CD14-positive monocyte (primary cell): ENCODE data around the gene EIF3C. TPM values are rescaled to one million over a fixed set of nuclear protein-coding genes. Genes with fewer than 3 reads are reported as not detected.
"Not testable (repeated sequence)": the region's sequence is repeated elsewhere in the genome, so short reads cannot be mapped to it uniquely, and the experiment has no call there.

ENCODE experiments used
- DNase-seq, 3 donors: peaks; one replicate each; pipeline ENCODE4 v3.0.0-alpha.2; 2011 to 2022
- H2AFZ ChIP-seq: 2 replicates; pipeline ENCODE4 v1.6.0; 2012; ENCODE audit warnings: mild to moderate bottlenecking, low read depth, low read length, inconsistent platforms; ENCODE audit not compliant: insufficient read depth, poor library complexity, severe bottlenecking
- H3K27ac ChIP-seq, 2 donors: 1 replicate in 1 of 2; 2 replicates in 1 of 2; pipeline ENCODE4 v1.5.1; 2012 to 2013; ENCODE audit warnings: low read length in 2 of 2, control low read depth in 1 of 2, inconsistent platforms in 1 of 2, low read depth in 1 of 2, mild to moderate bottlenecking in 1 of 2
- H3K27me3 ChIP-seq, 2 donors: one replicate each; pipeline versions ENCODE4 v1.6.0 to v1.6.1; 2011 to 2013; ENCODE audit warnings: low read length in 2 of 2; ENCODE audit not compliant: control insufficient read depth in 2 of 2, insufficient read depth in 2 of 2
- H3K36me3 ChIP-seq, 2 donors: replicated peaks in 1 of 2; 1 replicate in 1 of 2; 2 replicates in 1 of 2; pipeline versions ENCODE4 v1.5.1 to v1.6.1; 2012 to 2013; ENCODE audit warnings: low read length in 2 of 2, control low read depth in 1 of 2, inconsistent platforms in 1 of 2, mild to moderate bottlenecking in 1 of 2; ENCODE audit not compliant: insufficient read depth in 2 of 2, control insufficient read depth in 1 of 2
- H3K4me1 ChIP-seq, 2 donors: 1 replicate in 1 of 2; 2 replicates in 1 of 2; pipeline versions ENCODE4 v1.5.1 to v1.6.1; 2012 to 2013; ENCODE audit warnings: low read length in 2 of 2, control low read depth in 1 of 2, inconsistent platforms in 1 of 2, mild to moderate bottlenecking in 1 of 2, moderate library complexity in 1 of 2; ENCODE audit not compliant: insufficient read depth in 2 of 2, control insufficient read depth in 1 of 2
- H3K4me2 ChIP-seq: replicated peaks from 2 replicates; pipeline ENCODE3; 2012; ENCODE audit warnings: low read length, moderate library complexity, mild to moderate bottlenecking; ENCODE audit not compliant: poor library complexity, severe bottlenecking; ENCODE audit errors: extremely low read depth
- H3K4me3 ChIP-seq, 3 experiments: fragments of 200-600 bp in 1 of 3; sonication (generic) in 1 of 3; replicated peaks in 1 of 3; 1 replicate in 2 of 3; 2 replicates in 1 of 3; pipeline ENCODE4 v1.5.1; 2011 to 2013; ENCODE audit warnings: low read length in 3 of 3, mild to moderate bottlenecking in 3 of 3, control low read depth in 2 of 3, low read depth in 2 of 3, inconsistent platforms in 1 of 3, moderate library complexity in 1 of 3
- H3K79me2 ChIP-seq: 2 replicates; pipeline ENCODE4 v1.6.0; 2012; ENCODE audit warnings: mild to moderate bottlenecking, control low read depth, inconsistent platforms, low read length, moderate library complexity; ENCODE audit not compliant: insufficient read depth
- H3K9ac ChIP-seq: 2 replicates; pipeline ENCODE4 v1.6.0; 2017; ENCODE audit warnings: low read length, mild to moderate bottlenecking; ENCODE audit not compliant: insufficient read depth, poor library complexity, severe bottlenecking
- H3K9me3 ChIP-seq, 2 donors: replicated peaks in 1 of 2; 1 replicate in 1 of 2; 2 replicates in 1 of 2; pipeline versions ENCODE4 v1.5.1 to v1.6.1; 2012 to 2013; ENCODE audit warnings: low read length in 2 of 2, control low read depth in 1 of 2; ENCODE audit not compliant: control insufficient read depth in 1 of 2, insufficient read depth in 1 of 2
- H4K20me1 ChIP-seq: 2 replicates; pipeline ENCODE4 v1.6.0; 2012; ENCODE audit warnings: mild to moderate bottlenecking, low read length, control low read depth, moderate library complexity; ENCODE audit not compliant: insufficient read depth
- H3K27ac Mint-ChIP-seq, 7 donors: one replicate each; pipeline ENCODE4 v1.8.0; 2020; ENCODE audit warnings: mild to moderate bottlenecking in 7 of 7, mixed read lengths in 7 of 7, moderate library complexity in 6 of 7, inconsistent platforms in 2 of 7
- H3K27me3 Mint-ChIP-seq, 3 donors: one replicate each; pipeline ENCODE4 v1.8.0; 2021 to 2022; ENCODE audit warnings: low read depth in 3 of 3, mild to moderate bottlenecking in 3 of 3, mixed read lengths in 3 of 3, moderate library complexity in 3 of 3, inconsistent platforms in 1 of 3
- H3K36me3 Mint-ChIP-seq, 2 donors: one replicate each; pipeline ENCODE4 v1.8.0; 2020; ENCODE audit warnings: mixed read lengths in 2 of 2, inconsistent platforms in 1 of 2, mild to moderate bottlenecking in 1 of 2
- H3K4me1 Mint-ChIP-seq: one replicate; pipeline ENCODE4 v1.8.0; 2020; ENCODE audit warnings: mild to moderate bottlenecking, mixed read lengths
- H3K4me3 Mint-ChIP-seq, 2 donors: one replicate each; pipeline ENCODE4 v1.8.0; 2020; ENCODE audit warnings: mild to moderate bottlenecking in 2 of 2, mixed read lengths in 2 of 2, moderate library complexity in 1 of 2
- H3K9me3 Mint-ChIP-seq, 7 donors: one replicate each; pipeline ENCODE4 v1.8.0; 2020 to 2022; ENCODE audit warnings: mixed read lengths in 7 of 7, mild to moderate bottlenecking in 6 of 7, moderate library complexity in 6 of 7, inconsistent platforms in 2 of 7
- WGBS: methylation state at CpG from one replicate; pipeline ENCODE4 v1.1.5; 2013; ENCODE audit warnings: missing lambda C conversion rate; ENCODE audit not compliant: insufficient coverage; 5-methylcytosine and 5-hydroxymethylcytosine counted together
- intact Hi-C, 2 donors: fragments of 100-400 bp; cut with micrococcal nuclease; formaldehyde crosslinking; loops; one replicate each; pipeline versions ENCODE4 v1.15.0 to v1.15.1; 2023
- polyA minus RNA-seq: library from RNA; depleted of rRNA, polyadenylated mRNA; stranded (reverse); fragments of >200 nt; gene quantifications from 2 replicates; pipeline ENCODE4 v1.2.3, GENCODE V29; 2012
- polyA plus RNA-seq, 3 donors: library from polyadenylated mRNA; depleted of rRNA in 1 of 3; unstranded in 2 of 3; stranded (reverse) in 1 of 3; fragments of 300-500 nt in 2 of 3; fragments of >200 nt in 1 of 3; fragmentation: Illumina TruSeq in 2 of 3; gene quantifications; 1 replicate in 2 of 3; 2 replicates in 1 of 3; pipeline ENCODE4 v1.2.3, GENCODE V29; 2012 to 2021
- total RNA-seq, 12 experiments: library from RNA in 1 of 12; stranded (reverse) in 1 of 12; fragments of 120-200 nt in 1 of 12; gene quantifications; one replicate each; pipeline ENCODE4 v1.2.4 and lab custom pipeline; 2013 to 2026; ENCODE audit warnings: mixed read lengths in 6 of 12, inconsistent platforms in 1 of 12

Gene EIF3C
- total RNA-seq (2013) = 258 TPM
- polyA plus RNA-seq (100 to 1,000 TPM; 120 to 187 (median 170) TPM), polyA minus RNA-seq (168 and 390 TPM in 2 replicates), total RNA-seq (lab: John Stamatoyannopoulos, UW) (0.69 to 6.0 (median 2.7) reads per million in 11 experiments)

DNA sequence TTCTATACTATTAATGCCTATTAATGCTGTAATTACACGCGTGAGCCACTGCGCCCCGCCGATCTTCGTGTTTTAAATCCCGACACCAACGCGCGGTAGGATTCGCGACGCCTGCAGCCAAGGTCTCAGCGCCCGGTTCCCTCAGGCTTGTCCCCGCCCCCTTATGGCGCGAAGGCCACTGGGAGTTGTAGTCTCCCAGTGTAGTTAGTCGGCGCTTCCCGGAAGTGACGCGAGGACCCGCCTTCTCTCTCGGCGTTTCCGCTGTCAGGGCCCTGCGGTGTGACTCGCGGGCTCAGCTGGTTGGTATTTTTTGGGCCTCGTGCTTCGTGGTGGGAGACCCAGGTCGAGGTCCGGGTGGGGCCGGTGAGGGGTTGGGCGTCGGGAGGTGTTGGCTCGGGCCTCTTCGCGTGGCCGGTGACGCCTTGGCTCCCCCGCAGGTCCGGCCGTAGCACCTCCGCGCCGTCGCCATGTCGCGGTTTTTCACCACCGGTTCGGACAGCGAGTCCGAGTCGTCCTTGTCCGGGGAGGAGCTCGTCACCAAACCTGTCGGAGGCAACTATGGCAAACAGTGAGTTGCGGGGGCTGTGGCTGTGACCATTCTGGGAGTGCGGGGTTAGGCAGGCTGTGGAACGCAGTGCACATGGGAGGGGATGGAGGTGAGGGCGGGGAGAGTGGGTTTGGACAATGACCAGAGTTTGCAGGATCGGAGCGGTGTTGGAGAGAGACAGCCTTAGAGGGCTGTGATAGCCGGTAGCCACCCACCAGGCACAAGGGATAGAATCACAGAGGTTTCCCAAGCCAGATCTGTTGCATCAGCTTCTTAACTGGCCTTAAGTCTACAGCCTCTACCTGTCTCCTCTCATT lies at the start of gene EIF3C:
Gene EIF3C (plus strand): TSS at position 245 of the 864 bp plus-strand sequence. CDS start 223 bp downstream, at position 468.
- WGBS = no CpG with 5 or more reads among the region's 66 CpGs
- H3K4me1 Mint-ChIP-seq, H4K20me1 ChIP-seq, intact Hi-C loops, H2AFZ ChIP-seq, H3K27me3 ChIP-seq, H3K9me3 Mint-ChIP-seq, H3K27me3 Mint-ChIP-seq, H3K4me3 ChIP-seq, H3K36me3 Mint-ChIP-seq, H3K9ac ChIP-seq, H3K79me2 ChIP-seq, H3K9me3 ChIP-seq, H3K36me3 ChIP-seq, H3K4me1 ChIP-seq, DNase-seq, H3K4me2 ChIP-seq, H3K27ac ChIP-seq: not testable (repeated sequence)
- H3K4me3 Mint-ChIP-seq = peak within 1 kb of the TSS in 1 of 2 donors; percentile 50
- H3K27ac Mint-ChIP-seq = peak within 1 kb of the TSS in 1 of 7 donors; percentile 74

GRCh38 chr16:28666264-28666663 lies 45.0 kb upstream of the EIF3C start:
- H3K27me3 Mint-ChIP-seq, H3K79me2 ChIP-seq, H3K9ac ChIP-seq, H3K4me3 ChIP-seq, DNase-seq, H3K4me2 ChIP-seq, H4K20me1 ChIP-seq, H3K4me1 ChIP-seq, H2AFZ ChIP-seq, H3K36me3 ChIP-seq, H3K9me3 ChIP-seq, H3K27ac Mint-ChIP-seq, H3K4me1 Mint-ChIP-seq, H3K36me3 Mint-ChIP-seq, H3K9me3 Mint-ChIP-seq, H3K4me3 Mint-ChIP-seq, H3K27me3 ChIP-seq, H3K27ac ChIP-seq, intact Hi-C loops: not testable (repeated sequence)
- no CpG with 5 or more reads among the region's 25 CpGs for WGBS

DNA sequence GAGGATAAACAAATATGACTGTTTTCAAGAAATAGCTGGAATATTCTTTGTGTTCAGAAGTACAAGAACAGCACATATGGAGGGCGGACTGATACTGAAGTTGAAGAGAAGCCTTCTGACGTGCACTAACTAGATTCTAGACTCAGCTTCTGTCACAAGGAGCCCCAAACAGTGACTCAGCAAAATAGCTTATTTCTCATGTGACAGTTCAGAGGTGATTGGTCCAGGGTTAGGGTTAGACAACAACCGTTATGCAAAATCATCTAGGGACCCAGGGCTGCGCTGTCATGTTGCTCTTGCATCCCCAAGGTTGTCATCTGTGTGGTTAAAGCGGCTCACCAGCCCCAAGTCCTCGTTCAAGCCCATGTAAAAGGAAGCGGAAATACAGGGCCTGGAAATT lies 43.8 kb upstream of the EIF3C start:
- no CpG with 5 or more reads among the region's 7 CpGs for WGBS
- H3K36me3 Mint-ChIP-seq, H3K27me3 Mint-ChIP-seq, intact Hi-C loops, H3K27ac ChIP-seq, H3K4me1 ChIP-seq, H2AFZ ChIP-seq, H3K4me1 Mint-ChIP-seq, H4K20me1 ChIP-seq, H3K4me3 ChIP-seq, H3K4me3 Mint-ChIP-seq, H3K9ac ChIP-seq, H3K4me2 ChIP-seq, H3K36me3 ChIP-seq, H3K9me3 ChIP-seq, DNase-seq, H3K79me2 ChIP-seq, H3K9me3 Mint-ChIP-seq, H3K27me3 ChIP-seq, H3K27ac Mint-ChIP-seq: not testable (repeated sequence)

GRCh38 chr16:28668199-28668598 lies 43.1 kb upstream of the EIF3C start:
- H3K27ac Mint-ChIP-seq, H2AFZ ChIP-seq, H4K20me1 ChIP-seq, H3K4me3 ChIP-seq, H3K4me1 ChIP-seq, H3K79me2 ChIP-seq, H3K27me3 ChIP-seq, H3K4me2 ChIP-seq, H3K9ac ChIP-seq, H3K4me3 Mint-ChIP-seq, H3K4me1 Mint-ChIP-seq, H3K27me3 Mint-ChIP-seq, H3K27ac ChIP-seq, H3K36me3 Mint-ChIP-seq, DNase-seq, H3K9me3 ChIP-seq, intact Hi-C loops, H3K9me3 Mint-ChIP-seq, H3K36me3 ChIP-seq: not testable (repeated sequence)
- no CpG with 5 or more reads among the region's 4 CpGs for WGBS
